ENCODE results near the gene HGS.
"Not testable (repeated sequence)": the region's sequence is repeated elsewhere in the genome, so short reads cannot be mapped to it uniquely, and the experiment has no call there.

The HGS gene

GRCh38 chr17:81662002-81662401 is 21.8 kb upstream of the HGS start:
- no peaks in the 10 kb centered on the region for H3K9me3 ChIP-seq (ENCODE audit: insufficient read depth, low read depth, low read length)
- no peak overlapping the region for H3K27ac ChIP-seq (ENCODE audit: low read length)
- H3K36me3 ChIP-seq (ENCODE audit: insufficient read depth, low read depth, low read length) = peaks cover 5% of the 10 kb centered on the region; the same call in 1 of the 2 replicates
- H3K4me3 ChIP-seq (ENCODE audit: low read length) = no peak overlapping the region
- no peaks in the 10 kb centered on the region for H3K4me1 ChIP-seq (ENCODE audit: insufficient read depth, low read length)
- H3K27me3 ChIP-seq (ENCODE audit: insufficient read depth, low read length) = no peaks in the 10 kb centered on the region
- H3K9ac ChIP-seq (ENCODE audit: low read depth, low read length) = no peak overlapping the region

- Histone ChIP-seq H3K4me1 (ENCODE audit: insufficient read depth, low read length) (no peaks in the 10 kb centered on the region), H3K9ac (ENCODE audit: low read depth, low read length) (no peak overlapping the region), H3K4me3 (ENCODE audit: low read length) (no peak overlapping the region), H3K36me3 (ENCODE audit: insufficient read depth, low read depth, low read length) (peaks cover 16% of the 10 kb centered on the region), H3K27me3 (ENCODE audit: insufficient read depth, low read length) (no peaks in the 10 kb centered on the region), H3K9me3 (ENCODE audit: insufficient read depth, low read depth, low read length) (no peaks in the 10 kb centered on the region), H3K27ac (ENCODE audit: low read length) (no peak overlapping the region)
Observed at GRCh38 chr17:81664051-81664470, 19.8 kb upstream of the HGS start.

GRCh38 chr17:81665205-81666091 is 18.4 kb upstream of the HGS start:
- H3K27ac ChIP-seq (ENCODE audit: low read length) = peak overlapping the region; percentile 30
- H3K36me3 ChIP-seq (ENCODE audit: insufficient read depth, low read depth, low read length) = peaks cover 30% of the 10 kb centered on the region
- H3K9ac ChIP-seq (ENCODE audit: low read depth, low read length) = peak overlapping the region; percentile 93
- H3K4me3 ChIP-seq (ENCODE audit: low read length) = peak overlapping the region; percentile 96
- no peaks in the 10 kb centered on the region for H3K4me1 ChIP-seq (ENCODE audit: insufficient read depth, low read length)
- H3K27me3 ChIP-seq (ENCODE audit: insufficient read depth, low read length) = no peaks in the 10 kb centered on the region
- no peaks in the 10 kb centered on the region for H3K9me3 ChIP-seq (ENCODE audit: insufficient read depth, low read depth, low read length)

GRCh38 chr17:81666092-81666341 is 17.8 kb upstream of the HGS start:
- peaks cover 36% of the 10 kb centered on the region for H3K36me3 ChIP-seq (ENCODE audit: insufficient read depth, low read depth, low read length)
- H3K9ac ChIP-seq (ENCODE audit: low read depth, low read length) = peak overlapping the region; percentile 93
- peak overlapping the region; percentile 30 for H3K27ac ChIP-seq (ENCODE audit: low read length)
- H3K4me1 ChIP-seq (ENCODE audit: insufficient read depth, low read length) = no peaks in the 10 kb centered on the region
- no peaks in the 10 kb centered on the region for H3K27me3 ChIP-seq (ENCODE audit: insufficient read depth, low read length)
- peak overlapping the region; percentile 96 for H3K4me3 ChIP-seq (ENCODE audit: low read length)
- H3K9me3 ChIP-seq (ENCODE audit: insufficient read depth, low read depth, low read length) = no peaks in the 10 kb centered on the region

GRCh38 chr17:81666342-81667191 is 17.2 kb upstream of the HGS start, which contains the start of the genes CCDC137 and OXLD1:
Gene CCDC137 (plus strand): TSS chr17:81666737. CDS start chr17:81666767, 30 bp downstream.
Gene OXLD1 (minus strand): TSS chr17:81666605. CDS start chr17:81666577, 28 bp downstream.
- peaks cover 41% of the 10 kb centered on the region for H3K36me3 ChIP-seq (ENCODE audit: insufficient read depth, low read depth, low read length)
- peak within 1 kb of the TSS; percentile 88 for H3K27ac ChIP-seq (ENCODE audit: low read length)
- H3K9ac ChIP-seq (ENCODE audit: low read depth, low read length) = peak within 1 kb of the TSS; percentile 93
- H3K27me3 ChIP-seq (ENCODE audit: insufficient read depth, low read length) = no peaks in the 10 kb centered on the region
- H3K4me3 ChIP-seq (ENCODE audit: low read length) = peak within 1 kb of the TSS; percentile 96
- H3K4me1 ChIP-seq (ENCODE audit: insufficient read depth, low read length) = no peaks in the 10 kb centered on the region
- no peaks in the 10 kb centered on the region for H3K9me3 ChIP-seq (ENCODE audit: insufficient read depth, low read depth, low read length)

- H3K27ac ChIP-seq (ENCODE audit: low read length) = no peak overlapping the region
Observed at GRCh38 chr17:81667754-81668153, 16.1 kb upstream of the HGS start.

GRCh38 chr17:81672504-81672903 is 11.3 kb upstream of the HGS start:
- Histone ChIP-seq H3K9me3 (ENCODE audit: insufficient read depth, low read depth, low read length) (no peaks in the 10 kb centered on the region), H3K4me1 (ENCODE audit: insufficient read depth, low read length) (no peaks in the 10 kb centered on the region), H3K36me3 (ENCODE audit: insufficient read depth, low read depth, low read length) (peaks cover 72% of the 10 kb centered on the region), H3K27me3 (ENCODE audit: insufficient read depth, low read length) (no peaks in the 10 kb centered on the region), H3K27ac (ENCODE audit: low read length) (no peak overlapping the region), H3K9ac (ENCODE audit: low read depth, low read length) (no peak overlapping the region), H3K4me3 (ENCODE audit: low read length) (no peak overlapping the region)

More at GRCh38 chr17:81667754-81668153, 16.1 kb upstream of the HGS start:
- H3K9ac ChIP-seq (ENCODE audit: low read depth, low read length) = no peak overlapping the region
- H3K4me3 ChIP-seq (ENCODE audit: low read length) = peak overlapping the region; percentile 96
- H3K9me3 ChIP-seq (ENCODE audit: insufficient read depth, low read depth, low read length) = no peaks in the 10 kb centered on the region
- H3K36me3 ChIP-seq (ENCODE audit: insufficient read depth, low read depth, low read length) = peaks cover 53% of the 10 kb centered on the region
- no peaks in the 10 kb centered on the region for H3K4me1 ChIP-seq (ENCODE audit: insufficient read depth, low read length)
- H3K27me3 ChIP-seq (ENCODE audit: insufficient read depth, low read length) = no peaks in the 10 kb centered on the region

GRCh38 chr17:81672954-81673353 is 10.9 kb upstream of the HGS start:
- Histone ChIP-seq H3K4me1 (ENCODE audit: insufficient read depth, low read length) (no peaks in the 10 kb centered on the region), H3K4me3 (ENCODE audit: low read length) (no peak overlapping the region), H3K27ac (ENCODE audit: low read length) (no peak overlapping the region), H3K9me3 (ENCODE audit: insufficient read depth, low read depth, low read length) (no peaks in the 10 kb centered on the region), H3K9ac (ENCODE audit: low read depth, low read length) (no peak overlapping the region), H3K27me3 (ENCODE audit: insufficient read depth, low read length) (no peaks in the 10 kb centered on the region), H3K36me3 (ENCODE audit: insufficient read depth, low read depth, low read length) (peaks cover 71% of the 10 kb centered on the region)

GRCh38 chr17:81673561-81674258 is 10.1 kb upstream of the HGS start:
- H3K36me3 ChIP-seq (ENCODE audit: insufficient read depth, low read depth, low read length) = peaks cover 64% of the 10 kb centered on the region
- H3K9ac ChIP-seq (ENCODE audit: low read depth, low read length) = no peak overlapping the region
- H3K27ac ChIP-seq (ENCODE audit: low read length) = no peak overlapping the region
- H3K4me3 ChIP-seq (ENCODE audit: low read length) = no peak overlapping the region
- H3K9me3 ChIP-seq (ENCODE audit: insufficient read depth, low read depth, low read length) = no peaks in the 10 kb centered on the region
- no peaks in the 10 kb centered on the region for H3K27me3 ChIP-seq (ENCODE audit: insufficient read depth, low read length)
- H3K4me1 ChIP-seq (ENCODE audit: insufficient read depth, low read length) = no peaks in the 10 kb centered on the region

- H3K27ac ChIP-seq (ENCODE audit: low read length) = not testable (repeated sequence)
Observed at GRCh38 chr17:81675515-81676221, 8.1 kb upstream of the HGS start.

GRCh38 chr17:81676906-81677305 is 6.9 kb upstream of the HGS start:
- H3K36me3 ChIP-seq (ENCODE audit: insufficient read depth, low read depth, low read length) = peaks cover 32% of the 10 kb centered on the region

More at GRCh38 chr17:81675515-81676221, 8.1 kb upstream of the HGS start:
- H3K4me3 ChIP-seq (ENCODE audit: low read length); H3K4me1 ChIP-seq (ENCODE audit: insufficient read depth, low read length); H3K9ac ChIP-seq (ENCODE audit: low read depth, low read length); H3K9me3 ChIP-seq (ENCODE audit: insufficient read depth, low read depth, low read length); H3K27me3 ChIP-seq (ENCODE audit: insufficient read depth, low read length): not testable (repeated sequence)
- H3K36me3 ChIP-seq (ENCODE audit: insufficient read depth, low read depth, low read length) = peaks cover 44% of the 10 kb centered on the region

More at GRCh38 chr17:81676906-81677305, 6.9 kb upstream of the HGS start:
- H3K27me3 ChIP-seq (ENCODE audit: insufficient read depth, low read length) = no peaks in the 10 kb centered on the region
- no peak overlapping the region for H3K27ac ChIP-seq (ENCODE audit: low read length)
- no peaks in the 10 kb centered on the region for H3K9me3 ChIP-seq (ENCODE audit: insufficient read depth, low read depth, low read length)
- H3K4me3 ChIP-seq (ENCODE audit: low read length) = no peak overlapping the region
- no peak overlapping the region for H3K9ac ChIP-seq (ENCODE audit: low read depth, low read length)
- no peaks in the 10 kb centered on the region for H3K4me1 ChIP-seq (ENCODE audit: insufficient read depth, low read length)
